GM10248 (cell line): ENCODE data around the gene S100A14.

ENCODE experiments used
- CTCF ChIA-PET: fragments of 300-600 bp; sonication (Branson Sonifier 250); formaldehyde crosslinking; extraction: SDS; loops from one replicate; lab custom pipeline; 2021; ENCODE audit warnings: antibody characterized with exemption; lab: Yijun Ruan, JAX
- POLR2A ChIA-PET: fragments of 350-650 bp; sonication (Branson Sonifier 250); formaldehyde crosslinking; extraction: SDS; loops from one replicate; lab custom pipeline; 2020; ENCODE audit warnings: antibody characterized with exemption; lab: Yijun Ruan, JAX
- DNase-seq: peaks from one replicate; pipeline ENCODE4 v3.0.0; 2012; ENCODE audit errors: extremely low spot score
- CTCF ChIP-seq: IDR thresholded peaks from 2 replicates; pipeline ENCODE4 v1.5.1; 2012; ENCODE audit warnings: mild to moderate bottlenecking, low read depth; ENCODE audit errors: extremely low read depth, missing control alignments, control extremely low read depth

The S100A14 gene

GRCh38 chr1:153649137-153649862, 33.2 kb upstream of the S100A14 start:
- DNase-seq, result no peak
- ChIA-PET CTCF (interaction anchor here (1.1 to 1.6 kb wide), 4 partner anchors 12 to 77 kb away, joined by 3 to 5 read pairs (median 3); no protein-coding TSS in a partner anchor), POLR2A (interaction anchor here (0.5 to 1.7 kb wide), 2 partner anchors 15 to 343 kb away, joined by 5 to 9 read pairs; partner anchors contain the start of gene CHTOP)
- TF ChIP-seq CTCF, result no peak

GRCh38 chr1:153648000-153648643, 32.0 kb upstream of the S100A14 start:
- DNase-seq, result no peak
- ChIA-PET CTCF (interaction anchor here (1.2 to 1.8 kb wide), 4 partner anchors 10 to 21 kb away, joined by 3 to 4 read pairs (median 4); partner anchors contain the start of gene S100A13), POLR2A (interaction anchor here (0.6 to 1.7 kb wide), 3 partner anchors 10 to 14 kb away, joined by 3 to 9 read pairs (median 3); partner anchors contain the start of gene CHTOP)
- TF ChIP-seq CTCF, result no peak

- DNase-seq, result no peak
- TF ChIP-seq CTCF, result no peak
- POLR2A ChIA-PET, result interaction anchor here (0.6 kb wide), 1 partner anchor 1995 kb away, joined by 4 read pairs; no protein-coding TSS in a partner anchor
- CTCF ChIA-PET, result interaction anchor here (1.2 to 1.8 kb wide), 3 partner anchors 9 to 20 kb away, joined by 3 to 4 read pairs (median 4); partner anchors contain the start of gene S100A13
Measured at GRCh38 chr1:153647346-153647714, 31.2 kb upstream of the S100A14 start.

GRCh38 chr1:153646672-153647345, 30.7 kb upstream of the S100A14 start:
- TF ChIP-seq CTCF, result no peak
- CTCF ChIA-PET, result interaction anchor here (1.2 to 1.8 kb wide), 2 partner anchors 9 to 19 kb away, joined by 4 read pairs; partner anchors contain the start of gene S100A13
- POLR2A ChIA-PET, result interaction anchor here (0.6 kb wide), 1 partner anchor 1994 kb away, joined by 4 read pairs; no protein-coding TSS in a partner anchor
- no peak for DNase-seq

GRCh38 chr1:153643816-153644215, 27.7 kb upstream of the S100A14 start:
- no peak for DNase-seq
- no peak for TF ChIP-seq CTCF
- ChIA-PET CTCF (interaction anchor here (0.8 to 2.9 kb wide), 6 partner anchors 9 to 111 kb away, joined by 3 to 12 read pairs (median 6); partner anchors contain the start of genes CHTOP, S100A1 and S100A13), POLR2A (interaction anchor here (1.4 to 3.1 kb wide), 2 partner anchors 9 to 10 kb away, joined by 6 to 23 read pairs; partner anchors contain the start of gene CHTOP)
